GM21737 (cell line): Measurements from ENCODE around the gene ALDH3A2.

ENCODE experiments used
- ATAC-seq: cut with Tn5 transposase; IDR thresholded peaks from one replicate; pipeline ENCODE4 v1.9.1; 2021; ENCODE audit warnings: mild to moderate bottlenecking, moderate library complexity; ENCODE audit not compliant: unreplicated experiment

The ALDH3A2 gene

GRCh38 chr17:19648475-19649273 lies at the start of gene ALDH3A2:
ALDH3A2 (plus strand) TSS chr17:19648751; CDS start chr17:19648972, 221 bp downstream.
- peak; percentile 92 for ATAC-seq

DNA sequence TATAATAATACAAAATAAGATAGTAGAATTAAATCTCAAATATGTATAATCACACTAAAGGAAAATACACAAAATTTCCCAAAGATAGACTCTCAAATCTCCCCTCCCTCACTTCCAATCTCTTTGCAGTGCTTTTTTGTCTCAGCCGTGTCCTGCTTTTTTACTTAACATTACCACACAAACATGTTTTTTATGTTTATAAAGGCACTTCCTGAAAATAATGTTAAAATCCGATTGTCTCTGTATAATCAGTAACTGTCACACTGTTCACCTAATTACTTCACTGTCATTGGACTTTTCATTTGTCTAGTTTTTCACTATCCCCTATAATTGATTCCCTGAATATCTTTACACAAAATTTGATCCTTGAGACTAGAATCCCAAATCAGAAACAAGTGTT lies 38.2 kb upstream of the ALDH3A2 start:
- no peak for ATAC-seq

DNA sequence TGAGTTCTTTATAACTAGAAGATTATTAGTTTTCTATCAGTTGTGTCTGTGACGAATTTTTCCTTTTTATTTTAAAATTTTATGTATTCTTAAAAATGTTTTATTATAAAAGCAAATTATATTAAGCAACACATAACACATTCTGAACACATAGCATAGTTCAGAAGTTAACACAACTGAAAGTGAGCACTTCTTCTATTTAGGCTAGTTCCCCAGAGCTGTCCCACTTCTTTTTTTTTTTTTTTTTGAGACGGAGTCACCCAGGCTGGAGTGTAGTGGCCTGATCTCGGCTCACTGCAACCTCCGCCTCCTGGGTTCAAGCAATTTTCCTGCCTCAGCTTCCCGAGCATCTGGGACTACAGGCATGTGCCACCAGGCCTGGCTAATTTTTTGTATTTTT lies 37.7 kb upstream of the ALDH3A2 start:
- no peak for ATAC-seq

DNA sequence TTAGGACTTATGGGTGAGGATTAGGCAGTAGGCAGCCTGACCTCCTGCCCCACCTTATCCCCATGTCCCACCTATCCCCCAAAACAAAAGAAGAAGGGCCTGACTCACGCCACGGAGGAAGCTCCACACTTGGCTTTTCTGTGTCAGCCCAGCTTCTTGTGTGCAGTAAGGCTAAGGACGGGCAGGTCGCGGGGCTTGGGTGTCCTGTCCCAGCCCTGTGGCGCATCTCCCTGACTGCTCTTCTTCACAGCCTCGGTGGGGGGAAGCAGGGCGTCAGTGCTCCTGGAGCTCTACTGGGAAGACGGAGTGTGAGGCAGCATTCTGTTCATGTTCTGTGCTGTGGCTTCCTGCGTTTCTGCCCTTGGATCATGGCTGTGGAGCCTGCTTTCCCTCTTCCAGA lies 34.6 kb upstream of the ALDH3A2 start:
- ATAC-seq = no peak

DNA sequence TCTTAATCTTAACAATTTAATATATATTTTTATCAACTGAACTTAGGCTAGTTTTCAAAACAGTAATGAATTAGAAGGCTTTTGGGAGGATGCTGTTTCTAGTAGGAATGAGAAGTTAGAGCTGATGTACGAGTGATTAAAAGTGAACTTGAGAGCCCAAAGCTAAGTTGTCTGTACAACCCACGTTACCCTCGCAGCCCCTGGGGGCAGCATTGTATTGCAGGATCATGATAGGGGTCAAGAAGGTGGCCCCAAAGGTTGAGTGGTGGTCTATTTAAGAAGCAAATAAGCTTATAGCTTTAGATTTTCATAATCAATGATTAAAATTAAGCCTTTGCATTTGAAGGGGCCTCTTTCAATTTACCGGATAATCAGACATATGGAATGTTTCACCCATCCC lies 33.7 kb upstream of the ALDH3A2 start:
- no peak for ATAC-seq

DNA sequence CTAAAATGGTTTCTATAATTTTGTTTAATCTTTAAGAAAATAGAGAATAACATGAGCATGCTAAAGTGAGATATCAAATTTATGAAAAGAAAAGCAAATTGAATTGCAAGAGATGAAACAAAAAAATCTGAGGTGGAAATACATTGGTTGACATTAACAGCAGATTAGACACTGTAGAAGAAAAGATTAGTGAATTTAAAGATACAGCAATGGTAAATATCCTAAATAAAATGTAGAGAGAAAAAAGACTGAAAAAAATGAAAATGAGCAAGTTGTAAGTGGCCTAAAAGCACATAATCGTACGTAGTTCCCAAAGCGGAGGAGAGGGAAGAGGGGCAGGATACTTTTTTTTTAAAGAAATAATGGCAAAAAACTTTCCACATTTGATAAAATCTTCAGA lies 30.5 kb upstream of the ALDH3A2 start:
- no peak for ATAC-seq

DNA sequence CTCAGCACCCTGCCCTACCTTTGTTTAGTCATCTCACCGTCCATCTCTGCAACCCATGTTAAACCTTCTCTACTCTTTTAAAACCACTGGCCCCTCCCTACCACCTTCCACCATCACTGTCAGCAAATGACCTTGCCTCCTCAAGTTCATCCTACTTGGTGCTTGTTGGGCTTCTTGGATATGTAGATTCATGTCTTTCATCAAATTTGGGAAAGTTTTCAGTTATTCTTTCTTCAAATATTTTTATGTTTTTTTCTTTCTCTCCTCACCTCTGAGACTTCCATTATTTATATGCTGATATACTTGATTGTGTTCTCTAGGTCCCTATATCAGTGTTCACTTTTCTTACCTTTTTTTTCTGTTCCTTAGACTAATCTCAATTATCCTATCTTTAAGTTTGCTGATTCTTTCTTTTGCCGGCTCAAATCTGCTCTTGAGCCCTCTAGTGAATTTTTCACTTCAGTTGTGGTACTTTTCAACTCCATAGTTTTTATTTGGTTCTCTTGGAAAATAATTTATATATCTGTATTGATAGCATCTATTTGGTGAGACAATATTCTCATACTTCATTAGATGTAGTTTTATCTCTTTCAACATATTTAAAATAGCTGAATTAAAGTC lies 28.7 kb upstream of the ALDH3A2 start:
- ATAC-seq = no peak

GRCh38 chr17:19621697-19622096 lies 26.9 kb upstream of the ALDH3A2 start:
- ATAC-seq = no peak

DNA sequence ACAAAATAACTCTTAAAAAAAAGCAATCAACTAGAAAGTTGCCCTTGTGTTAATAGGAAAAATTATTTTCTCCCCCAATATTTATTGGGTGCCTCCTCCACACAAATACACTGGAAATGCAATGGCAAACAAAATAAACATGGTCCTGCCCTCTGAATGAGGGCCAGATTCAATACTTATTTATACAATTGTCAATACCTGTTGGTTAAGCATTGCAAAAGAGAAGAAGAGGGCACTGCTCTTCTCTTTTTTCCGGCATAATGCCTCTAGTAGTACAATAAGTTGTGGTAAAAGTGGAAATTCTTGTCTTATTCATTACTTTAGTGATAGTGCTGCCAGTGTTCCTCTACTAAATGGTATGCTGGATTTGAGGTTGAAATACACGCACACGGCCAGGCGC lies 22.5 kb upstream of the ALDH3A2 start:
- no peak for ATAC-seq

- no peak for ATAC-seq
Observed at GRCh38 chr17:19629449-19629848, 19.1 kb upstream of the ALDH3A2 start.

DNA sequence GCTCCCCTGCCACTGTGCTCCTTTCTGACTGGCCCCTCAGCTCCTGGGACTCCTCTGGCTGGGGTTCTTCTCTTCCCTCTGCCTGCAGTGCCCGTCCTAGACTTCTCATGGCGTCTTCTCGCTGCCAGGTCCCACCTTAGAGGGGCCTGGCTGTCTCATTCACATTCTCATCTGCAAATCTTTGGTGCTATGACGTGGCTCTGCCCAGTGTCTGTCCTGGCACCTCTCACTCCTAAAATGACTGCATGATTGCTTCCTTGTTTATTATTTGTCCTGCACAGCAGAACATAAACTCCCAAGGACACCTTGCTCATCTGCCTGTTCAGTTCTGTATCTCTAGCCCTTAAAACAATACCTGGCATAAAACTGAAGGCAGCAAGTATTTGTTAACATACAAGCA lies 18.5 kb upstream of the ALDH3A2 start:
- ATAC-seq = no peak

GRCh38 chr17:19630661-19631060 lies 17.9 kb upstream of the ALDH3A2 start:
- ATAC-seq = no peak

DNA sequence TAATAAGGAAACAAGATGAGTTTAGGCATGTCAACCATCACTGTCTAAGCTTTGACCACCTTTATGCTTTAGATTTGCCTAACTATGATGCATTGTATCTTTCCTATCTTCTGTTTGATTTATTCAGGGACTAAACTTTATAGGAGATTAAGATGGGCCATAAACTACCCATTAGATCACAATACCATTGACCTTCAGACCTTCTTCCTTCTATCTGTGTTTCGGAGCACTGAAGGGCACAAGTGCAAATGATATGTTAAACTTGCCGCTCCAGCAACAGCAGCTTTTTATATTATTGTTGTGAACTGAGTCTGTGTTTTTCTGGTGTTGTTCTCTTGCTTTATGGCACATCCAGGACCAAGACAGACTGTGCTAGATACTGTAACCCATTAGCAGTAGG lies 16.6 kb upstream of the ALDH3A2 start:
- no peak for ATAC-seq

- ATAC-seq = no peak
Observed at GRCh38 chr17:19641687-19642372, 6.7 kb upstream of the ALDH3A2 start.

DNA sequence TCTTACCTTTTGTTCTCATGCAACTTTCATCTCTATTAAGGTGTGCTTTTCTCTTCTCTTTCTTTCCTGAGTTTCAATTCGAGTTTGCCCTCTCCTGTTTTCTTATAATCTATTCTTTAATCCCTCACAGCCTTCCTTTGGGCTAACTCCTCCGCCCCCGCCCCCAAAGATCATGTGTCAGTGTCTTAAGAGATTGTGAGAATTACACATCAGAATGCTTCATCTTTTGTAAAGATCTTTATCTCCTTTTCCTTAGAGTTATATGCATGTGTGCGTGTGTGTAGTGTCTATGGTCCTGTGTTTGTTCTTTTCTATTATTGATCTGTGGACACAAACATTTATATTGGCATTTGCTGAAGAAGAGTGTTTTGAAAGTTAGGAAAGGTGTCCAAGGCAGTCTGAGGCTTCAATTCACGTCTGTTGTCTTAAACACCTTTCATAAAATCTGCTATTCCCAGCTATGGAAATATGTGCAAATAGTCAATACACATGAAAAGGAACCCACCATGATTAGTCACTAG lies 6.1 kb upstream of the ALDH3A2 start:
- ATAC-seq = no peak

DNA sequence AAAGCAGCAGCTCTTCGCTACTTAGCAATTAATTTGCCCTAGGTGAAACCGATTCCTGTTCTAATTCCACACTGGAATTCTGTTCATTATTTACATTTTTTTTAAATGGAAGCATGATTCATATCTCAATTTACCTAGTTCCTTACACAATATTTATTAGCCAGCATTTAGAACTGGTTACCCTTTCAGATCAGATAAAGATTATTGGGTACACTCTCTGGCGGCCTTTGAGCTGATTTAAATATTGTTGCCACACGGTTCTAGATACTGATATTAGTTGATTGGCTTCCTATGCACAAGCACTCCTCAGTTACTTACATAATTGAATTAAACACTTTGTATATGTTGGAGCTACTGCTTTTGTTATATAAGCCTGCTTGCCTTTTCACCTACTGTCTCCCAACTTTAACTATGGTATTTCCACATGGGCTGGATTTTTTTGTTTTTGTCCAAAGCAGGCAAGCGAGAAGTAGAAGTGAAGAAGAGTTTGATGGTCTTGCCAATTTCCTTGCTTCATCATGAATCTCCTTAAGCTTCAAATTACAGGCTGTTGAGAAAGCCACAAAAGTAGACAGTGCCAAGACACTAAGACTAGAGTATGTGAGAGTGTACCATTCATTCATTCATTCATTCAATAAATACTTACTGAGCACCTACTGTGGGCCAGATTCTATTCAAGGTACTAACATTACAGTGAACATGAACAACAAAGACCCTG lies 3.9 kb upstream of the ALDH3A2 start:
- ATAC-seq = no peak

GRCh38 chr17:19645734-19646201 lies 2.8 kb upstream of the ALDH3A2 start:
- ATAC-seq = no peak

- ATAC-seq = no peak
Observed at GRCh38 chr17:19646788-19647696, 1.5 kb upstream of the ALDH3A2 start.

DNA sequence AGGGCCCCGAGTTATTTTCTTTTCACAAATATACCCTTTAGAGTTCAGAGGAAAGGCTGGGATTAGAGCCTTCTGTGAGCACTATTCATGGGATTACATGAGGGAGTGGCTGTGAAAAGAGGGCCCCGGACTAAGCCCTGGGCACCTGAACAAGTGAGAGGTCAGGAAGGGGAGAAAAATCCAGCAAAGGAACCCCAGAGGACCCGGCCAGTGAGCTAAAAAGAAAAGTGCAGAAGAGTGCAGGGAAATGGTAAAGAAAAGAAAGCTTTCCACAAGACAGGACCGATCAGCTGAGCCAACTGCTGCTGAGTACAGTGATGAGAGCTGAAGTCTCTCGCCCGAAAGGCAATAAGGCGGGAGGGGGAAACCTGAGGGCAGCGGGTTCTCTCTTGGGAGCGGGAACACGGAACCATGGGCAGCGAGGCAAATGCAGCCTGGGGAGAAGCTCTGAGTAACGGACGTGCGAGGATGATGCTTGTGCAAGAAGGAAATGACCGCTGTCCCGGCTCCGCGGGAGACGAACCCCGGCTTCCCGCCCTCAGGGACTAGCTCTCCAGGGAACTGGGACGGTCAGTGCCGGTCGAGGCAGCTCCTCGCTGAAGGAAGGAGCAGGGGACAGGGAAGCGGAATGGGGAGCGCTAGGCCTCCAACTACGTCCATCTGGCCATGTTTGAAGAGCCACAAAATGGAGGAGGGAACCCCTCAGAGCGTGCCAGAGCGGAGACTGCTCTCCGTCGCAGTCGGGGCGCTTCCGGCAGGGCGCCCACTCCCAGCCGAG lies 665 bp upstream of the ALDH3A2 start:
- peak; percentile 30 for ATAC-seq
